ENCODE measurements around the gene LIPG.
"Not testable (repeated sequence)": the region's sequence is repeated elsewhere in the genome, so short reads cannot be mapped to it uniquely, and the experiment has no call there.

Gene LIPG

GRCh38 chr18:49573835-49574234, 12.0 kb downstream of the LIPG start:
- no peak for DNase-seq (ENCODE audit: low read depth)

GRCh38 chr18:49579041-49579440, 17.2 kb downstream of the LIPG start:
- not testable (repeated sequence) for DNase-seq (ENCODE audit: low read depth)

GRCh38 chr18:49579583-49579982, 17.7 kb downstream of the LIPG start:
- not testable (repeated sequence) for DNase-seq (ENCODE audit: low read depth)

GRCh38 chr18:49580279-49580678, 18.4 kb downstream of the LIPG start:
- no peak for DNase-seq (ENCODE audit: low read depth)

GRCh38 chr18:49581371-49581770, 19.5 kb downstream of the LIPG start:
- DNase-seq (ENCODE audit: low read depth), result no peak

GRCh38 chr18:49582579-49582978, 20.7 kb downstream of the LIPG start:
- no peak for DNase-seq (ENCODE audit: low read depth)

GRCh38 chr18:49584394-49584793, 22.5 kb downstream of the LIPG start:
- DNase-seq (ENCODE audit: low read depth), result no peak

- DNase-seq (ENCODE audit: low read depth), result not testable (repeated sequence)
Observed at GRCh38 chr18:49584951-49585350, 23.1 kb downstream of the LIPG start.

GRCh38 chr18:49585781-49586663, 24.2 kb downstream of the LIPG start:
- DNase-seq (ENCODE audit: low read depth), result no peak

GRCh38 chr18:49588171-49588570, 26.3 kb downstream of the LIPG start:
- DNase-seq (ENCODE audit: low read depth), result no peak

GRCh38 chr18:49588971-49589370, 27.1 kb downstream of the LIPG start:
- DNase-seq (ENCODE audit: low read depth), result no peak

- DNase-seq (ENCODE audit: low read depth), result no peak
Observed at GRCh38 chr18:49590608-49591007, 28.8 kb downstream of the LIPG start.

GRCh38 chr18:49591271-49591670, 29.4 kb downstream of the LIPG start:
- no peak for DNase-seq (ENCODE audit: low read depth)

GRCh38 chr18:49591775-49592174, 29.9 kb downstream of the LIPG start:
- DNase-seq (ENCODE audit: low read depth), result no peak

- DNase-seq (ENCODE audit: low read depth), result no peak
Observed at GRCh38 chr18:49596687-49597086, 34.8 kb downstream of the LIPG start.

GRCh38 chr18:49597157-49597931, 35.5 kb downstream of the LIPG start:
- DNase-seq (ENCODE audit: low read depth), result no peak

- DNase-seq (ENCODE audit: low read depth), result no peak
Observed at GRCh38 chr18:49601211-49601610, 39.4 kb downstream of the LIPG start.

GRCh38 chr18:49608366-49609255, 46.8 kb downstream of the LIPG start:
- DNase-seq (ENCODE audit: low read depth), result no peak

GRCh38 chr18:49609256-49610021, 47.6 kb downstream of the LIPG start:
- DNase-seq (ENCODE audit: low read depth), result no peak

- no peak for DNase-seq (ENCODE audit: low read depth)
Observed at GRCh38 chr18:49610022-49610445, 48.2 kb downstream of the LIPG start.

- no peak for DNase-seq (ENCODE audit: low read depth)
Observed at GRCh38 chr18:49611316-49611715, 49.5 kb downstream of the LIPG start.

Data from T-helper 22 cell (primary cell).